GM19438 (cell line): ENCODE measurements around the gene IGFLR1.
"Not testable (repeated sequence)": the region's sequence is repeated elsewhere in the genome, so short reads cannot be mapped to it uniquely, and the experiment has no call there.

Source experiments
- ATAC-seq: cut with Tn5 transposase; IDR thresholded peaks from one replicate; pipeline ENCODE4 v1.9.1; 2021; ENCODE audit warnings: low read depth; ENCODE audit not compliant: unreplicated experiment

Gene IGFLR1

DNA sequence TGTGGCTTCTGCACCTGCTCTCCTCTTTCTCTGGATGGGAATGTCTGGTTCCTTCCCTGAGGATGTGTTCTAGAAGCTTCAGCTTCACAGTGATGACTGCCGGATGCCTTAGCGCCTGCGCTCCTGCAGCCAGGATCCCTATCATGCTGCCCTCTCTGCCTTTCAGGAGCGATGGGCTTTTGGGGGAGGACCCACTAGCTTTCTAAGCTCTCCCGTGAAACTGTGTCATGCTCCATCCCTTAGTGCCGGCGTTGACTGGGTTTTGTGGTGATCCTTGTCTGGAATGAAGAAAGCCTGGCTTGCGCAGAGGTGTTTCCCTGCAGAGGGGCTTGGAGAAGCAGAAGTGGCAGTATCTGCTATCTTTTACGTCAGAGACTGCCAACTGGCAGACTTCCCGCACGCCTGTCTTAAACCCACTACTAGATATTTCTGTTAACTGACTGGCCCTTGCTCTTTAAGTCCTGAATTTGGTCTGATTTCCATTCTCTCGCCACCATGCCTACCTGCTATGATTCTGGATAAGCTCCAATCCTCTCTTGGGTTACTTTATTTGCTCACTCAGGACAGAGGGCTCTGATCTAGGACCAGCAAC lies 28.3 kb downstream of the IGFLR1 start:
- ATAC-seq = no peak

DNA sequence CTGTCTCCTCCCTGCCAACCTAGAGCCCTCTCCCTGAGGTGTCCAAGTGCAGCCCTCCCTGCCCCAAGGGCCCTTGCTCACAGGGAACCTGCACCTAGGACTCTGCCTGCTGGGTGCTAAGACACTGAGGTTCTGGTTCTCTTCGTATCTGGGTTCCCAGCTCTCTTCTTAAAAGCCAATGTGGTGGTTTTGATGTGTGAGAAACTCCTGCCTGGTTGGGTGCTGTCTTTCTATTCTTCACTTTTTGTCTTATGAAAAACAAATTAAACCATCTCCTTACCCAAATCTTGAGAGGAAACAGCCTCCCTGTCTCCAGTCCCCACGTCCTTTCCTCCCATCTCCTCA lies 28.8 kb downstream of the IGFLR1 start:
- ATAC-seq = no peak

GRCh38 chr19:35712567-35713505 lies 29.4 kb downstream of the IGFLR1 start:
- no peak for ATAC-seq

- no peak for ATAC-seq
Measured at GRCh38 chr19:35710784-35711723, 31.2 kb downstream of the IGFLR1 start.

DNA sequence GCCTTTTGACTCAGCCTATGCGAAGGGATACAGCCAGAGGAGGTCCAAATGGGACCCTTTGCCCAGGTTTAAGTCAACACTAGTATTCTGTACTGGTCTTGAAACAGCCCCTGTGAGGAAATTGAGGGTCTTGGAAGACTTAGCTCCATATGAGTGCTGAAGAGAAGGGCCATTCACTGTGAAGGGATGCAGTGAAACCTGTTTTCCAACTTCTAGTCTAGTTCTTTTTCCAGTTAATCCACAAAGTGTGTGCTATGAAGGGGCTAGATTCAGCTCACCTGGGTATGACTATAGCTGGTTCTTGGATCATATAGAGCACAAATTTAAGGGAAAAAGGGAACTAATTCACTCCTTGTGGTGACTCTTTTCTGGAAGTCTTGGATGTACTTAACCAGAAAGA lies 33.9 kb downstream of the IGFLR1 start:
- no peak for ATAC-seq

- no peak for ATAC-seq
Measured at GRCh38 chr19:35704218-35704617, 38.0 kb downstream of the IGFLR1 start, which contains the start of gene ZBTB32. Gene ZBTB32 (plus strand): TSS chr19:35704558. CDS start chr19:35714627, 10,069 bp downstream.

GRCh38 chr19:35703343-35703742 lies 38.9 kb downstream of the IGFLR1 start:
- ATAC-seq = no peak

DNA sequence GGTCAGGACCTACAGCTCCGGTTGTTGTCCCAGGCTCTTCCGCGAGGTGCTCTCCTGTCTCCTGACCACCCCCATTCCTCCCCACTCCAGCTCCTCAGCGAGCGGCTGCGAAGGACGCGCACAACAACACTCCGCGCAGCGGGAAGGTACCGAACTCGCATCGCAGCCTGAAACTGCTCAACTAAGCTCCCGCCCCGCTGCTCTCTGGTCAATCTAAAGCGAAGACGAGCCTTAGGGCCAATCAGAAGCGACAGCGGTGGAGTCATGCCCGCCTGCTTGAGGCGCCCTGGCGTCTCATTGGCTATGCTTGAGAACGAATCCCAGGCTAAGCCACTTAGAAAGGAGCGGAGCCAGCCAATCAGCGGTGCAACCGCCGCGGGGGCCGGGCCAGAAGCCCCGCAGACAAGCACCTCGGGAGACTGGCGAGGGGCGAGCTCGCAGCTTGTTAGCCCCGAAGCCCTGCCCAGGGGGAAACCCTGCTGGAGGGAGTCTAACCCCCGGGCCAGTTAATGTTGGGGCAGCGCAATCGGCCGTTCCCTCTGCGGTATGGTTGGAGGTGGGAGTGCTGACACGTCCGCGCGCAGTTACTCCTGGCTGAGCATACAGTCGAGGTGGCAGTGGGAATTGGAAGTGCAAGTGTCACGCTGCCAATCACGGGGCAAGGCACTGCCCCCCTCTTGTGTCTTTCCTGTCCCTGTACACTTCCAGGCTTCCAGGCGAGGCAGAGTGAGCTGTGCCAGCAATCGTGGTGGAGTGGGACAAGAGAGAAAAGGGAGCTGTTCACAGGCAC lies 39.8 kb downstream of the IGFLR1 start:
- ATAC-seq = peak; percentile 93

GRCh38 chr19:35696835-35697234 lies 45.4 kb downstream of the IGFLR1 start:
- ATAC-seq = no peak

DNA sequence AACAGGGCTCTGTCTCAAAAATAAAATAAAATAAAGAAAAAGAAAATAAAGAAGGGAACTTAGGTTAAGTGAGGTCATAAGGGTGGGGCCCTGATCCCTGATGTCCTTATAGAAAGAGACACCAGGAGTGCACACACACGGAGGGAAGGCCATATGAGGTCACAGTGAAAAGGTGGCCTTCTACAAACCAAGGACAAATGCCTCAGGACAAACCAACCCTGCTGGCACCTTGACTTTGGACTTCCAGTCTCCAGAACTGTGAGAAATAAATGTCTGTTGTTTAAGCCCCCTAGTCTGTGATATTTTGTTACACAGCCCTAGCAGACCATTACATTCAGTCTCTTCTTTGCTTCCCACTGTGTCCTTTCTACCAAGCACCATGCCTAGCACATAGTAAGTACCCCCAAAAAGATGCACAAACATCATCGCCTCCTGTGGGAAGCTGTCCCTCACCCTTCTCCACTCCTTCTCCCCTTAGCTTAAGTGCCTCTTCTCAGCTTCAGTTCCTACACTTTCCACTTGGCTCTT lies 46.3 kb downstream of the IGFLR1 start:
- no peak for ATAC-seq

- peak; percentile 72 for ATAC-seq
Measured at GRCh38 chr19:35693835-35694599, 48.2 kb downstream of the IGFLR1 start.

GRCh38 chr19:35693422-35693821 lies 48.8 kb downstream of the IGFLR1 start:
- no peak for ATAC-seq

- ATAC-seq = no peak
Measured at GRCh38 chr19:35692010-35692409, 50.2 kb downstream of the IGFLR1 start.

GRCh38 chr19:35691106-35691505 lies 51.1 kb downstream of the IGFLR1 start:
- not testable (repeated sequence) for ATAC-seq

- ATAC-seq = no peak
Measured at GRCh38 chr19:35689836-35690235, 52.4 kb downstream of the IGFLR1 start.
